ENCODE data around the gene SCUBE3. TPM values are rescaled to one million over a fixed set of nuclear protein-coding genes. Genes with fewer than 3 reads are reported as not detected.
A peak's percentile ranks its signal among the peaks of the same experiment; 100 is the strongest.

The SCUBE3 gene
- total RNA-seq, 2 donors from 2014 or later = 75.6 to 101 TPM

DNA sequence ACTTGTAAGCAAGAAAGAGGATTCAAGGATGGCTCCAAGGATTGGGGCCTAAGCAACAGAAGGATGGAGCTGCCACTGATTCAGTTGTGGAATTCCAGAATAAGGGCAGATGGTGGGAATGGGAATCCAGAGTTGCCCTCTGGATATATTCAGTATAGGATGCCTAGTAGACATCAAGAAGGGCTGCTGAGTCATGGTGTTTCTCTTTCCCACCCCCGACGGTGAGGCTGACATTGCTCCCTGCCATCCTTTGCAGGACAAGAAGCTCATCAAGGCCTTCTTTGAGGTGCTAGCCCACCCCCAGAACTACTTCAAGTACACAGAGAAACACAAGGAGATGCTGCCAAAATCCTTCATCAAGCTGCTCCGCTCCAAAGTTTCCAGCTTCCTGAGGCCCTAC is 34.5 kb downstream of the SCUBE3 start:
- Histone ChIP-seq H3K4me1 (ENCODE audit: control insufficient read depth in 1 of 2, low read depth in 2 of 2) (peaks cover 5 to 25% of the 10 kb centered on the region in 2 donors), H3K9me3 (no peaks in the 10 kb centered on the region), H3K4me3 (no peak overlapping the region), H3K36me3 (peaks cover 29% of the 10 kb centered on the region), H3K27me3 (replicated peaks; ENCODE audit: insufficient read depth) (no peaks in the 10 kb centered on the region), H3K27ac (peak overlapping the region; percentile 59 to 63)
- ATAC-seq (ENCODE audit: insufficient number of reproducible peaks, low FRiP score, low read depth) (no peak), DNase-seq (ENCODE audit: low spot score) (no peak)
- no peak for TF ChIP-seq CTCF (IDR thresholded peaks at IDR 0.05)

GRCh38 chr6:35248965-35249364 is 35.2 kb downstream of the SCUBE3 start:
- ATAC-seq (ENCODE audit: insufficient number of reproducible peaks, low FRiP score, low read depth) = no peak

GRCh38 chr6:35251949-35252348 is 38.2 kb downstream of the SCUBE3 start:
- Histone ChIP-seq H3K4me3 (no peak overlapping the region), H3K9me3 (no peaks in the 10 kb centered on the region), H3K27me3 (replicated peaks; ENCODE audit: insufficient read depth) (no peaks in the 10 kb centered on the region), H3K4me1 (ENCODE audit: control insufficient read depth in 1 of 2, low read depth in 2 of 2) (peaks cover 5 to 25% of the 10 kb centered on the region in 2 donors), H3K27ac (peak overlapping the region in 1 of 2 donors; percentile 16), H3K36me3 (peaks cover 4% of the 10 kb centered on the region)
- DNase-seq (ENCODE audit: low spot score) (no peak), ATAC-seq (ENCODE audit: insufficient number of reproducible peaks, low FRiP score, low read depth) (no peak)
- TF ChIP-seq CTCF (IDR thresholded peaks at IDR 0.05) = no peak

More at GRCh38 chr6:35248965-35249364, 35.2 kb downstream of the SCUBE3 start:
- H3K4me1 ChIP-seq (ENCODE audit: control insufficient read depth in 1 of 2, low read depth in 2 of 2) = peaks cover 5 to 25% of the 10 kb centered on the region in 2 donors
- no peak for TF ChIP-seq CTCF (IDR thresholded peaks at IDR 0.05)
- no peak overlapping the region for H3K4me3 ChIP-seq
- H3K36me3 ChIP-seq = peaks cover 22% of the 10 kb centered on the region
- peak overlapping the region; percentile 59 to 63 for H3K27ac ChIP-seq
- no peaks in the 10 kb centered on the region for H3K9me3 ChIP-seq
- no peaks in the 10 kb centered on the region for H3K27me3 ChIP-seq (replicated peaks; ENCODE audit: insufficient read depth)
- DNase-seq (ENCODE audit: low spot score) = no peak

- Histone ChIP-seq H3K4me1 (ENCODE audit: control insufficient read depth in 1 of 2, low read depth in 2 of 2) (peaks cover 10 to 27% of the 10 kb centered on the region in 2 donors), H3K4me3 (no peak overlapping the region)
- no peak for DNase-seq (ENCODE audit: low spot score)
These were observed 39.5 kb downstream of the SCUBE3 start for GRCh38 chr6:35253249-35253648.

DNA sequence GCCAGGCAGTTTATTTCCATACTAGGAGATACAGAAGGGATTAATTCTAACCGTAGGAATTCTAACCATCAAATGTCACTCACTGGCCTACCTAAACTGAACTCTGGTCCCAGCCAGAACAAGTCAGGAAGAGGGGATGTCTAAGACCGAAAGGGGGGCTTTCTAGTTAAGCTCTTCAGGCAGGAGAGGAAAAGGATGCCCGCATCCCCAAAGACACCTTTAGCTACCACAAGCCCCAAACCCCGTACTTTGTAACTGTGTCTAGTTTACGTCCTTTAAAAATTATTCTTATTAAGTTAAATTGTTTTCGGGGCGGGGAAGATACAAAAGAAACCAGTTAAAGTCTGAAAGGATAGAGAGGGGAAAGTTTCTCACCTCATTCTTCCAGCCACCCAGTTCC is 44.6 kb downstream of the SCUBE3 start:
- Histone ChIP-seq H3K4me1 (ENCODE audit: control insufficient read depth in 1 of 2, low read depth in 2 of 2) (peaks cover 9 to 28% of the 10 kb centered on the region in 2 donors), H3K27me3 (replicated peaks; ENCODE audit: insufficient read depth) (no peaks in the 10 kb centered on the region), H3K27ac (peak overlapping the region; percentile 74 to 93), H3K4me3 (peak overlapping the region; percentile 92), H3K36me3 (no peaks in the 10 kb centered on the region), H3K9me3 (no peaks in the 10 kb centered on the region)
- TF ChIP-seq CTCF (IDR thresholded peaks at IDR 0.05) = no peak
- no peak for DNase-seq (ENCODE audit: low spot score)
- no peak for ATAC-seq (ENCODE audit: insufficient number of reproducible peaks, low FRiP score, low read depth)

More at GRCh38 chr6:35253249-35253648, 39.5 kb downstream of the SCUBE3 start:
- no peaks in the 10 kb centered on the region for H3K9me3 ChIP-seq
- no peak for ATAC-seq (ENCODE audit: insufficient number of reproducible peaks, low FRiP score, low read depth)
- no peaks in the 10 kb centered on the region for H3K36me3 ChIP-seq
- no peaks in the 10 kb centered on the region for H3K27me3 ChIP-seq (replicated peaks; ENCODE audit: insufficient read depth)
- TF ChIP-seq CTCF (IDR thresholded peaks at IDR 0.05) = no peak
- no peak overlapping the region for H3K27ac ChIP-seq
